TTC549 (cell line): ENCODE data around the gene ITPR3.
"Not testable (repeated sequence)": the region's sequence is repeated elsewhere in the genome, so short reads cannot be mapped to it uniquely, and the experiment has no call there.

Source experiments
- FAIRE-seq: peaks from 2 replicates; lab custom pipeline; 2012; peaks lifted over from hg19 to GRCh38; lab: Jason Lieb, UNC

The ITPR3 gene

DNA sequence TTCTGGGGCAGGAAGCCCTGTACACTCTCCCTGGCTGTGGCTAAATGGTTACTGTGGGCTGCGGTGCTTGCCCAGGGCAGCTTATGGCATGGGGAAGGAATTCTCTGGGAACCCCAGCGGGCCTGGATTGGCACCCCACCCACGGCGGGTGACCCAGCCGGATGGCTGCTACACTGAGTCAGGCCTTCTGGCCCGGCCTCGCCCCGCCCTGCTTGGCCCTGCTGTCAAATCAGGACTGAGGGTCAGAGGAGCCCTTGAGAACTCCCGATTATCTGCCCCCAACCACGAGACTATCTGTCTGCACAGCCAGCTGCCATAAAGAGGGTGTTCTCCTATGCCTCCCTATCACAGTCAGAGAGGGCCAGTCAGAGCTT lies 7.3 kb upstream of the ITPR3 start:
- FAIRE-seq = no peak

DNA sequence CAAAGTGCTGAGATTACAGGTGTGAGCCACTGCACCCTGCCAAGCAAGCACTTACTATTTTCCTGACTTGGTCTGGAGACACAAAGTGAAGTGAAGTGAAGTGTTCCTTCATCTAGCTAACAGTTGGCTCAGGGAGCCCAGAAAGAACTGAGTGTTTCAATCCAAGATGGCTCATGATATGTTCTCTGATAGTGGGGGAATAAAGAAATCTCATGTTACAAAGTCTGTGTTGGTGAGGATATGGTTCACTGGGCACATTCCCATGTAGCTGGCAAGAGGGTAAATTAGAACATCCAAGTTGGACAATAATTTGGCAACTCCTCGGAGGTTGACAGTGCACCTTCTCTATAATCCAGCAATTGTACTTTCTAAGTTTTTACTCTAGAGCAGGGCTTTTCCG lies 5.0 kb upstream of the ITPR3 start:
- FAIRE-seq = no peak

DNA sequence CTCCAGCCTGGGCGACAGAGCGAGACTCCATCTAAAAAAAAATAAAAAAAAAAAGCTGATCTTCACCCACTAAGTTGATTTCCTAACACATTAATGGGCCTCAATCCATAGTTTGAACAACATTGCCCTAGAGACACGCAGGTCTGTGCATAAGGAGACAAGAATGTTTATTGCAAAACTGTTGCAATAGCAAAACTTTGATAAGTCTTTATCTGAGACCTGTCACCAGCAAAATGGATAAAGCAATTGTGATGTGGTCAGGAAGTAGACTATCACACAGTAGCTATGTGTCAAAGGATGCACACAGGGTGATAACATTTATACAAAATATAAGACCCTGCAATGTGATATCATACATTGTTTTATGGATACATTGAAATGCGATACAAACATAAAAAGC lies 4.2 kb upstream of the ITPR3 start:
- FAIRE-seq = no peak

DNA sequence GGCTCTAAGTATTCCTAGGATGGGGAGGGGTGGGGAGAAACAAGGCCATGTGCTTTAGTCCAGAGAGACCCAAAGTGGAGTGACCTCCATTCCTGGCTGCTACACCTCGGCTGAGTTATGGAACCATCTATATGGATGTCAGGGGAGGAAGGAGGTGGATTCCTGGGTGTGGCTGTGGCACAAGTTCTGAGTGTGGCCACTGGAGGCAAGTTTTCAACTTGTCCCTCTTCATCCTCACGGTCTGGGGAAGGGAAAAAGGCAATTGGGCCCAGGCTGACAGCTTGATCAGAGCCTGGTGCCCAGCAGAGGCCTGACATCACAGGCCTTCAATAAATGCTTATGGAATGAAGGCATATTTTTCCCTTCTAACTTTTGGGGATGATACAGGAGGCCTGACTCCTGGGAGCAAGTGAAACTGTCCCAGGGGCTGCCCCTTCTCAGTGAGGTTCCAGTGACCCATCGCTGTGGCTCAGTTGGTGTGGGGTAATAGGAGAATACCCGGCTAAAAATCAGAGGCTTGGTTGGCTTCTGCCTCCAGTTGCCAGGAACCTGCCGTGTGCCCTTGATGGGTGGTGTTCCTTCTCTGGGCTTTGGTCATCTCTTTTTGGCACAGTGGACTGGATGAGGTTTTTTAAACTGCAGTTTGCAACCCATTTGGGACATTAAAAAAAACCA lies 1.8 kb upstream of the ITPR3 start:
- no peak for FAIRE-seq

DNA sequence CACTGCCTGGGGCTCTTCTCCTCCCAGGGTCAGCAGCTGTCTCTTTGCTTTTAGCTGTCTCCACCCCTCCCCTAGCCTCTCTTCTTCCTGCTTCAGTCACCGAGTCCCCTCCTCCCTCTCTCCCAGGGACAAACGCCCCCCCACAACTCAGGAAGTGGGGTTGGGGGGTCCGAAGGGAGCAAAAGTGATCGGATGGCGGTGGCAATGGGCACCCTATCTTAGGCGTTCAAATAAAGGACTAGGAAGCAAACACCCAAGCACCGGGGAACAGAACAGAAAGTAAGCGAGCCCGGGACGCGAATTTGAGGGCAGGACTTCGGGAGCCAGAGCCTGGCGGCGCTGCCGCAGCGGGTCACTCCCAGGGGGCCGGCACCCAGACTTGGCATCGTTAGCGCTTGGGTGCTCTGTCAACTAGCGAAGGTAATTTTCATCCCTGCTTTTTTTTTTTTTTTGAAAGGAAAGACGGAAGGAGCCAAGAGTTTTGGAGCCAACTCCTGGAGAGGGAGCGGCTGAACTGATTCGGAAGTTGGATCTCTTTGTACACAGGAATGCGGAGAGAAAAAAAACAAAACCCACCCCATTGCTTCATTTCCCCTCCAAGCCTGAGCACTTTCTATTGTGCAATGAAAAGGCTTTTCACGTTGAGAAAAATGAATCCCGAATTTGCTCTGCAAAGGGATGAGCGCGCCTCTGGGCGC lies 815 bp upstream of the ITPR3 start:
- FAIRE-seq = no peak

DNA sequence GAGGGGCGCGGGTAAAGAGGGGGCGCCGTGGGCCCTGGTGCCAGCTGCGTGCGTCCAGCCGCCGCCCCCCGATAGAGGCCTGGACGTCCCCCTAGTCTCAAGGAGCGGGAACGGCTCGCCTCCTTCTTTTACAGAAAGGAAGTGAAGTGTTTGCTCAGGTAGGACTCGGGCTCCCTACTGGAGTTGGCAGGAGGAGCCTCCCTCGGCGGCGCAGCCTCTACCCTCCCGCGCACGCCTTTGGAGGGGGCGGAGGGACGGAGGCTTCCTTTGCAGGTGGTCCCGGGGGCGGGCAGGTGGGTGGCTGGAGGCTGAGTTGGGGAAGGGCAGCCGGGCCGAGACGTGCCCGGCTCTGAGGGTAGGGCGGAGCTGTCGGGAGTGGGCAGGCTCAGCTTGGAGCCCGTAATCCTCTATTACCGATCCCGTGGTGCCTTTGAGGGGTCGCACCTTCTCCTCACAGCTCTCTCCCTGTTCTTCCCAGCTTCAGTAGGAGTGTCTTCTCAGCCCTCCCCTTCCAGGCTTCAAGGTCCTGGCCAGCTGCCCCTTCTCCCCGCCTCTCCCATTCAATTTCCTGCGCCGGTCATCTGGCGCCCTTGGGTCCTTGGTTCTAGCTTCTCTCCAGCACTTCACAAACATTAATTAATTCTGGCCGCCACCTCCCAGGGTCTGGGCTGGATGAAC lies 728 bp downstream of the ITPR3 start:
- no peak for FAIRE-seq

DNA sequence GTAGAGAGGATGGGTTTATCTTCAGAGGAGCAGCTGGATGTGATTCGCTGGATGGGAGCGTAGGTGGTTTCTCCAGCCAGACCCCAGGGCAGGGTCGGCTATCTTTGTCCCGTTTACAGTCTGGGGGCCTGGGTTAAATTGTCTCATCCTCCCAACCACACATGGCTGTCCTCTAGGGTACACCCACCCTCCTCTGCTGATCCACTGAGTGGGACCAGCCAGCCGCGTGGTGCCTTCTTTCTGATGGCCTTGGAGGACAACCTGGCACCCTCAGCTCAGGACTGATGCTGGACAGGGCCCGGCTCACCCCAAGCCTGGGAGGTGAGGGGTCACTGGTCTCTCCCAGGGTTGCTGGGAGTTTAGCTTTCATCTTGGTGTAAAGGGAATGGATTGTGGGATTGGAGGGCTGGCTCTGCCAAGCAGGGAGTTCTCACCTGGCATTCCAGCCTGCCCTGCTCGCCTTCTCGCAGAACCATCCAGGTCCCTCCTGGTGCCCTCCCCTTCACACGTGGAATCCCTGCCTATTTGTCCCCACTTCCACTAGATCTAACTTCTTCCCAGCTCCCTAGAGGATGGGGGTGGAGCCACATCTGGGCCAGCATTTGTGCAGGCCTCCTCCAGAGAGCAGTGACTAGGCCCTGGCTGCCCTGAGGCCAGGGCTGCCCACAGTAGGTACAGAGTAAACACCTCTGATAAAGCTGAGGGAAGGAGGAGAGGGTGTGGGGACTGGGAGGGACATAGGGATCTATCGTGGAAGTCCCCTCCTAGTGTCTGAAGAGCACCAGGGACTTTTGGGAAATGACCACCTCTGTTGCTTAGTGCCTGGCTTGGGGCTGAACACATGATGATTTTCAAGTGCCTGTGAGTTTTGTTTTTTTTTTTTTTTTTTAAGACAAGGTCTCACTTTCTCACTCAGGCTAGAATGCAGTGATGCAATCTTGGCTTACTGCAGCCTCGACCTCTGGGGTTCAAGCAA lies 1.6 kb downstream of the ITPR3 start:
- FAIRE-seq = no peak

DNA sequence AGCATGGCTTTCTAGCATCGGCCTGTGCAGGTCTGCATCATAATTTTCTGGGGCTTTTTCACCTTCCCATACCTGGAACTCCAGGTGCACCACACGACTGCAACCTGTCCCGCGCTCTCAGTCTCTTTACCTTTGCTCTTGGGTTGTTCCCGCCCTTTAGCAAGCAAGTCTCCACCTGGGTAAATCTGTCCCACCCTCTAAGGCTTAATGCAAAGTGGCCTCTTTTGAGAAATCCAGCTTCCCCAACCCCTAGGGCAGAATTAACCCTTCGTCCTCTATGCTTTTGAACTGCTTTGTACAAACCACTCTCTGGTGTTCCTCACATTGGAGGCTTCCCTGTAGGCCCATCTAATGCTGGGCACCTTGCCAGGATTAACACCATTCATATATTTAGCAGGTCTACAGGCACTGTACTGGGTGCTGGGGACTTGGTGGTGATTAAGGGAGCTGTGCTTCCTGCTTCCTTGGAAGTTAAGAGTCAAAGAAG lies 2.8 kb downstream of the ITPR3 start:
- FAIRE-seq = no peak

DNA sequence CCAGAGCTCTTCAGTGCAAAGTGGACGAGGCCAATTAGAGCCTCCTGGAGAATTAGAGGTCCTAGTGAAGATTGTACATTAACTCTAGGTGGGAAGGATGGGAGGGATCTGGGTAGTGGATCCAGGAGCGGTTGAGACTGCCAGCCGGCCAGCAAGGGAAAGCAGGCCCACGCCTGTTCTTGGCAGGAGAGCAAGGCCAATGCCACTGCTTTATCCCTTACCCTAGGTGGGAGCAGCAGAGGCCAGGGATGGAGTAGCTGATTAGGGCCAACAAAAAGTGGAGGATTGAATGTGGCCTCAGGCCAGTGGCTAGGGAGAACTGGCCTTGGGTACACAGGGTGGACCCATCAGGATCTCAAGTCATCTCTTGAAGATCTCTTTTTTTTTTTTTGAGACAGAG lies 3.7 kb downstream of the ITPR3 start:
- FAIRE-seq = no peak

DNA sequence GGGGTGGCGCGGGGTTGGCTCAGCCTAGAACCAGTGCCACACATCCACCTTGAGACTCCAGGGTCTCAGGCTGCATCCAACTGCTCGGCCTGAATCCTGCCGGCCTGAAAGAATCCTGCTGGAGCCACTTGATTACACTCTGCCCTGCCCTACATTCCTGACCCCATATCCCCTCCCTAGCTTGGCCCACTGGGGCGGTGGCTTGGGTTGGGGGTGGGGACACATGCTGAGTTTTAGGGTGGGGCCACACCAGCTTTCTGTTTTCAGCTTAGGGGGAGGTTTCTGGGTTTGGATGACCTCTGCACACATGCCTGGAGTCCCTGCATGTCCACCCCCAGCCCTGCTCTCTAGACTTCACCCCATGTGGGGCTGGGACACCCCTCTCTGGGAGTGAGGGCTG lies 6.8 kb downstream of the ITPR3 start:
- FAIRE-seq = no peak

DNA sequence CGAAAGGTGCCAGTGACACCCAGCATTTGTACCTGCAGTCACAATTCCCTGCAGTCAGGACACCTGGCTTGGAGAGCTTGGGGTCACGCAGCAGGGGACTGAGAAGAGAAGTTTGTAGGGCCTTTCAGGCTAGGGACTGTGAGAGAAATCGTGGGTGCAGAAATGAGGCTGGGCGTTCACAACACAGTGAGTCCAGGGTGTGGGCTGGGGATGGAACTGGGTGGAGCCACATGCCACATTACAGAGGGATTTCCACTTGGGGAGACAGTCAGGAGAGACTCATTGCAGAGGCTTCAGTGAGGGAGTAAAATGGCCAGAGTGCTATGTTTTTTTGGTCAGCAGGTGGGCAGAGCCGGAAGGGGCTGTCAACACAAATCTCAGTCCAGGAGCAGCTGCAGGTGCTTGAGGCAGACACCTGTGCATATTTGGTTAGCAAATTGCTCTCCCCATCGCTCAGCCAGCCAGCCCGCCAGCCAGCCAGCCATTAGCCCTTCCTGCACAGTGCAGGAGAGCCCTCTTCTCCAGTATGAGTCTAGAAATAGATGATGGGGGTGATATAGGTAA lies 7.4 kb downstream of the ITPR3 start:
- FAIRE-seq = no peak

DNA sequence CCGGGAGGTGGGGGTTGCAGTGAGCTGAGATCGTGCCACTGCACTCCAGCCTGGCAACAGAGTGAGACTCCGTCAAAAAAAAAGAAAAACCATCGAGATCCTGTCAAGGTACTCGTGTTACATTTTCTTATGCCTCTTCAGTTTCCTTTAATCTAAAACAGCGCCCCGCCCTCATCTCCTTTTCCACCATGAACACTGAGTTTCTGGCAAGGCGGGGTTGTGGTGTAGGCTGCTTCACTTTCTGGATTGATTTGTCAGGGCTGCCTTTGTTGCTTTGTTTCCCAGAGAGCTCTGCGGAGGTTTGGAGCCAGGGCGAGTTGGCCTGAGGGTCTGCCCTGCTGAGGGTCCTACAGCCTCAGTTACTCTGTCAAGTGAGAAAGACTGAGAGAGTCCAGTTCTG lies 8.9 kb downstream of the ITPR3 start:
- no peak for FAIRE-seq

DNA sequence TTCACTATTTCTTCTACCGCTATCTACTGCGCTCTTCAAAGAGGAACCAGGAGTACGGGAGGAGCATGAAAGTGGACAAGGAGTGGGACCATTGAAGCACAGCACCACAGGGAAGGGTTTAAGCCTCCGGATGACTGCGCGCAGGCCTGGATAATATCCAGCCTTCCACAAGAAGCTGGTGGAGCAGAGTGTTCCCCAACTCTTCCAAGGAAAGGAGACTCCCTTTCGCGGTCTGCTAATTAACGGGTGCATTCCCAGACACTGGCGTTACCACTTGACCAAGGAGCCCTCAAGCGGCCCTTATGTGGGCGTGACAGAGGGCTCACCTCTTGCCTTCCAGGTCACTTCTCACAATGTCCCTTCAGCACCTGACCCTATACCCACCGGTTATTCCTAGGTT lies 10.4 kb downstream of the ITPR3 start:
- not testable (repeated sequence) for FAIRE-seq

DNA sequence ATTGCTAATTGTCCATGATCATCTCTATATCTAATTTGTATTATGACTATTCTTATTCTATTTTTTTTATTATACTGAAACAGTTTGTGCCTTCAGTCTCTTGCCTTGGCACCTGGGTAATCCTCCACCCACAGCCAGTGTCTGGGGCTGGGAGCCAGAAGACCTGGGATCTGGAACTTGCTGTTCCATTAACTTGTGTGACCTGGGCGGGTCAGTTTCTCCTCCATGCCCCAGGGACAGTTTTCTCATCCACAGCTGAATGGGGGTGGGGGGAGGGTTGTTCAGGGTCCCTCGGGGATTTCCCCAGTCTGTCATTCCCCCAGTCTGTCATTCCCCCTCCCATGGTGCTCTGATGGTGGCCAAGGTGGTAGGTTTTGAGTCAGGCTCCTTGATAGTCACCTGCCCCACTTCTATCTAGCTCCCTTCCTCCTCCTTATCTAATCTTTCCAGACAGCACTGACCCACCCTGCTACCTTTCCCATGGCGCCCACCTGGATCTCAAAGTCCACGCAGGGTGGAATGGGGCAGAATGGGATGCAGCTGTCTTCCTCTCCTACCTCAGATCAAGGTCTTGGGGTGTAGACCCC lies 10.9 kb downstream of the ITPR3 start:
- FAIRE-seq = no peak

DNA sequence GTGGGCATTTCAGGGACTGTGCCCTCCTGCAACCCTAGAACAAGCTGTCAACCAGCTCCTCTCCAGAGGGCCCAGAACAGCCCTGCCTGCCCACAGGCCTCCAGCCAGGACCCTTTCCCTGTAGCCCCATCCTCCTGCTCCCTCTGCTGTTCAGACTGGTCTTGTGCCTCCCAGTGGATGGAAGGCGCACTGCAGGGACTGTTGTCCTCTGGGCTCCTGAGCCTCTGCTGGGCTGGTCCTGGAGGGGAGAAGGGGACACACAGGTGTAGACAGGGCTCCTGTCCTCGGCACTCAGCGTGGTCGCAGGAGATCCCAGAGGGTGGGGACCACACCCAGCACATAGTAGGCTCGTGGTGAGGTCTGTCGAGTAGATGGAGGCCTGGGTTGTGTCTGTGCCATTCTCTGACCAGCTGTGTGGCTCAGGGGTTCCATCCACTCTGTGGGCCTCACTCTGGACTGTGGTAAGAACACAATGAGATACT lies 11.5 kb downstream of the ITPR3 start:
- FAIRE-seq = no peak

DNA sequence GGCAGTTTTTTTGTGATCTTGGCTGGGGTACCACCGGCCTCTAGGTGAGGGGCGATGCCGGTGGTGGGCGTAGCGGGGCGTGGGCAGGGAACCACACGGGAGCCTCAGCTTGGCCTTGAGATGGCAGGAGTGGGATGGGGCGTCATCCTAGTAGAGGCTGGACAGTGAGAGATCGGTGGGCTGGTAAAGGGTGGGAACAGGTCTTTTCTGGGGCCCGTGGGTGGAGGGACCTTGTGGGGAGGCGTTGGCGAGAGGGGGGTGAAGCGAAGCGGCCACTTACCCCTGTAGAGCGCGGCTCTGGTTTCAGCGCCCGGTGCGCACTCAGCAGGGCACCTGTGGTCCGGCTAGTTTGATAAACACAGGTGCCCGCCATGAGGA lies 12.0 kb downstream of the ITPR3 start:
- FAIRE-seq = no peak

DNA sequence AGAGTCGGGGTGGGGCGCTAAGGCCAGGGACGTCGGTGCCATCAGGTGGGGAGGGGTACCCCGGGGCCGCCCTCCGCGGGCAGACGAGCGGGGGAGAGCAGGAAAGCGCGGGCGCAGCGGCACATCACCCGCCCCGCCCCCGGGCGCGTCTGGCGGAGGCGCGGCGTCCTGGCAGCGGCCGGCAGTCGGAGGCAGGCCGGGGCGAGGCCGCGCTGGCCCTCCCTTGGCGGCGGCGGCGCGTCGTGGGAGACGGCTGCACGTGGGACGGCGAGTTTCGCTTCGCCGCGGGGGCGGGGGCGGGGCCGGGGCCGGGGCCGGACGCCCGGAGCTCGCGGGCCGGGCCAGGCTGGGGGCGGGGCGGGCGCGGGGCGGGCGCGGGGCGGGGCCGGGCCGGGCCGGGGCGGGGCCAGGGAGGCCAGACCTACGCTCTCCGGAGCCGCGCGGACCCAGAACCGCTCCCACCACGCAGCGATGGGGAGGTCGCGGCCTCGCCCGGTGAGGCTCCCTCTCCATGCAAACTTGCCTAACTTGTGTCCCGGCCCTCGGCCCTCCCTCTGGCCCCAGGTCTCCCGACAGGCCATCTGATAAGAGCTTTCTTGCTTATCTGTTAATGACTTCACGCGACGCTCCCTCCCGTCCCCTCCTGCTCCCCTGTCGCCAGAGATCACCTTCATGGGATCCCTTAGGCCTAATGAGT lies 12.5 kb downstream of the ITPR3 start:
- FAIRE-seq = no peak

DNA sequence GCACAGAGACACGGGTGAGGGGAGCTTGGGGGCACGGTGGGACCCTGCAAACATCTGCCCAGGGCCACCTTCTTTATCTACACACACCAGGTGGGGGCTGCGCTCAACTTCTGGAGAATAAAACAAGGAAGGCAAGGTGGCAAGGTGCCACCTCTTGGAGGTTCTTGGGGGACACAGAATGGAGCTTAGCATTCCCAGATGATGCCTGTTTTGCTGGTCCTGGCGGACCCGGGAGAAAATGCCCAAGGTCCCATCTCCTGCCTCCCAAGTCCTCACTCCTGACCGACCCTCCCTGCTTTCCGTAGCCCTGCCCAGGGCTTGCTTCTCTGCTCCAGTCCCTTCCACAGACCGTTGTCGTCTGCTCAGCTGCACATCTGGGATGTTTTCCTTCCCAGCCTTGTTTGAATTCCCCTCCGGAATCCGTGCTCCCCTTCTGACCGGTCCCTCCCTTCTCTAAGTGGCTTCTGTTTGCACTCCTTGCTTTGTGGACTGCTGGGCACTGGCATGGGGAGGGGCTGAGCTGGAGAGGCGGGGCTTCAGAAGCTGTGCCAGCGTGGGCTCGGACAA lies 13.1 kb downstream of the ITPR3 start:
- no peak for FAIRE-seq

DNA sequence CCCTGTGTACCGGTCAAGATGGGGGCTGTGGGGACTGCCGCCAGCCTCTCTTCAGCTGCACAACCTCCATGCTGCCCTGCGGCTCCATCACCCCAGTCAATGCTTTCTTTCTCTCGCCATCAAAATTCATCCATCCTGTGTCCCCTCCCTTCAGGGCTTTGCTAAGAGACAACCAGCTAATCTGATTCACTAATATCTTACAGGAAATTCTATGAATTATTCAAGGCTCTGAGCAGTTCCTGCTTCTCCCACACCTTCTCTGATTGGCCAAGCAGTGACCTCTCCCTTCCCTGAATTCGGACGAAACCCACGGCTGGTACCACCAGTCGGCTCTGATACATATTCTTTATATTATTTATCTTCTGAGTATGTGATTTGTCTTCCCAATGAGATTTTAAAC lies 13.8 kb downstream of the ITPR3 start:
- no peak for FAIRE-seq

DNA sequence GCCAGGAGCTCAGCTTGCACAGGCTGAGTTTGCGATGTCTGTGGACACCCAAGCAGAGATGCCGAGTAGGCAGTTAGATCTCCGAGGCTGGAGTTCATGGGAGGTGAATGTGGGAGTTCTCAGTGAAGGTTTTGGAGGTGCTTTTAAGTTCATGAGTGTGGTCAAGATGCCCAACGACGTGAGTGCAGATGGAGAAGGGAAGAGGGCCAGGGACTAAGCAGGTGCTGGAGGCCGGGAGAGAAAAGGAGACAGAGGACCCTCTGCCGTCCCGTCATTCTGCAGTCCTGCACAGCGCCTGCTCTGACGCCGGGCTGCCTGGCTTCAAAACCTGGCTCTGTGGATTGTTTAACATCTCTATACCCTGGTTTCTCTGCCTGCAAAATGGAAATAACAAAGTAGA lies 15.5 kb downstream of the ITPR3 start:
- FAIRE-seq = no peak

DNA sequence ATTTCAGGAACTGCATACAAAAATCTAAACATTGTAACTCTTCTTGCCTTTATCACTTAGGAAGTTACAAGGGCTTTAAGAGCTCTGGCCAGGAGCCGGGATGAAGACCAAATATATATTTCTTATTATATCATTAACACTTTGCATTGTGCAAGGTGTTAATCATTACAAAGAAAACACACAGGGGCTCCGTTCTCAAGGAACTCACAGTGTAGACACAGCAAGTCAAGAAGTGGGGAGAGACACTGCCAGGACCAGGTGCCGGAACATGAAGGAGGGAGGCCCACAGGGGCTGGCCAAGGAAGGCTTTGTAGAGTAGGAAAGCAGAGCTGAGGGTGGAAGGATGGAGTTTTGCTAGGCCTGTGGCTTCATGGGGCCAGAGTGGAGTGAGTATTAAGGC lies 17.4 kb downstream of the ITPR3 start:
- FAIRE-seq = no peak
